Breast epithelium (tissue), 3 donors: ENCODE results near the gene C20orf144.

Source experiments
- POLR2A ChIP-seq: fragments of 450-650 bp; IDR thresholded peaks from one replicate; pipeline ENCODE4 v1.6.1; 2016; ENCODE audit warnings: antibody characterized with exemption, mild to moderate bottlenecking, moderate library complexity
- POLR2AphosphoS5 ChIP-seq, 3 donors: sonication (generic); formaldehyde crosslinking; IDR thresholded peaks; one replicate each; pipeline ENCODE4 v1.6.1; 2017; ENCODE audit warnings: antibody characterized with exemption in 3 of 3
- TF ChIP-seq, protein P1 (sequence below), 3 donors: fragments of 450-650 bp; IDR thresholded peaks; one replicate each; pipeline ENCODE4 v1.5.1; 2016 to 2017; ENCODE audit warnings: antibody characterized with exemption in 3 of 3, mild to moderate bottlenecking in 3 of 3, moderate library complexity in 3 of 3

GRCh38 chr20:33644313-33645071, 17.6 kb upstream of the C20orf144 start:
- TF ChIP-seq, protein P1, sequence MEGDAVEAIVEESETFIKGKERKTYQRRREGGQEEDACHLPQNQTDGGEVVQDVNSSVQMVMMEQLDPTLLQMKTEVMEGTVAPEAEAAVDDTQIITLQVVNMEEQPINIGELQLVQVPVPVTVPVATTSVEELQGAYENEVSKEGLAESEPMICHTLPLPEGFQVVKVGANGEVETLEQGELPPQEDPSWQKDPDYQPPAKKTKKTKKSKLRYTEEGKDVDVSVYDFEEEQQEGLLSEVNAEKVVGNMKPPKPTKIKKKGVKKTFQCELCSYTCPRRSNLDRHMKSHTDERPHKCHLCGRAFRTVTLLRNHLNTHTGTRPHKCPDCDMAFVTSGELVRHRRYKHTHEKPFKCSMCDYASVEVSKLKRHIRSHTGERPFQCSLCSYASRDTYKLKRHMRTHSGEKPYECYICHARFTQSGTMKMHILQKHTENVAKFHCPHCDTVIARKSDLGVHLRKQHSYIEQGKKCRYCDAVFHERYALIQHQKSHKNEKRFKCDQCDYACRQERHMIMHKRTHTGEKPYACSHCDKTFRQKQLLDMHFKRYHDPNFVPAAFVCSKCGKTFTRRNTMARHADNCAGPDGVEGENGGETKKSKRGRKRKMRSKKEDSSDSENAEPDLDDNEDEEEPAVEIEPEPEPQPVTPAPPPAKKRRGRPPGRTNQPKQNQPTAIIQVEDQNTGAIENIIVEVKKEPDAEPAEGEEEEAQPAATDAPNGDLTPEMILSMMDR (IDR thresholded peaks at IDR 0.05): no peak
- no peak for TF ChIP-seq POLR2A
- no peak for TF ChIP-seq POLR2AphosphoS5 (IDR thresholded peaks at IDR 0.05)
